ENCODE measurements around the gene NCOR1.
A peak's percentile ranks its signal among the peaks of the same experiment; 100 is the strongest.
"Not testable (repeated sequence)": the region's sequence is repeated elsewhere in the genome, so short reads cannot be mapped to it uniquely, and the experiment has no call there.

NCOR1 gene

DNA sequence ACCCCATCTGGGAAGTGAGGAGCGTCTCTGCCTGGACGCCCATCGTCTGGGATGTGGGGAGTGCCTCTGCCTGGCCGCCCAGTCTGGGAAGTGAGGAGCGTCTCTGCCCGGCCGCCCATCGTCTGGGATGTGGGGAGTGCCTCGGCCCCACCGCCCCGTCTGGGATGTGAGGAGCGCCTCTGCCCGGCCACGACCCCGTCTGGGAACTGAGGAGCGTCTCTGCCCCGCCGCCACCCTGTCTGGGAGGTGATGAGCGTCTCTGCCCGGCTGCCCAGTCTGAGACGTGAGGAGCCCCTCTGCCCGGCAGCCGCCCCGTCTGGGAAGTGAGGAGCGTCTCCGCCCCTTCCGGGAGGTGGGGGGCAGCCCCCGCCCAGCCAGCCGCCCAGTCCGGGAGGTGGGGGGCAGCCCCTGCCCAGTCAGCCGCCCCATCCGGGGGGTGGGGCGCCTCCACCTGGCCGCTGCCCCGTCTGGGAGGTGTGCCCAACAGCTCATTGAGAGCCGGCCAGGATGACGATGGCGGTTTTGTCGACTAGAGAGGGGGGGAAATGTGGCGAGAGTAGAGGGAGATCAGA is 69.9 kb downstream of the NCOR1 start:
- H3K27ac Mint-ChIP-seq; H3K9me3 Mint-ChIP-seq; H3K4me3 Mint-ChIP-seq; H3K4me1 Mint-ChIP-seq; DNase-seq (ENCODE audit: low spot score in 2 of 2); ATAC-seq: not testable (repeated sequence)
- H3K36me3 Mint-ChIP-seq = peaks cover 100% of the 10 kb centered on the region

DNA sequence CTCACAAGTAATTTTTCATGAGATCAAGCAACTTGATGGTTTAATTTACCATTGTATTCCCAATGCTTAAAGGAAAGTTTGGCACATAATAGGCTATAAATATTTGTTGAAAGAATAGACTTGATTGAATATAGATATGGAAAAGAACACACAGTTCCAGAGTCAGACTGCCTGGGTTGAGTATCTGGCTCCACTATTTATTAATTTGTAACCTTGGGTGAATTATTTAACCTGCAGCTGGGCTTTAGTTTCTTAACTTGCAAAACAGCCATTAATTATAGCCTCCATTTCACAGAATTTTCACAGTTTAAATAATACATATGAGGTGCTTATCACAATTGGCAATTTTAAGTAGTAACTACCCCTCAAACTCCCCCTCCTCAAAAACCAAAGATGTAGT is 73.6 kb downstream of the NCOR1 start:
- Mint-ChIP-seq H3K36me3 (peaks cover 97% of the 10 kb centered on the region), H3K9me3 (no peaks in the 10 kb centered on the region), H3K4me1 (no peaks in the 10 kb centered on the region), H3K4me3 (no peak overlapping the region), H3K27ac (no peak overlapping the region)
- no peak for DNase-seq (ENCODE audit: low spot score in 2 of 2)
- ATAC-seq = no peak

DNA sequence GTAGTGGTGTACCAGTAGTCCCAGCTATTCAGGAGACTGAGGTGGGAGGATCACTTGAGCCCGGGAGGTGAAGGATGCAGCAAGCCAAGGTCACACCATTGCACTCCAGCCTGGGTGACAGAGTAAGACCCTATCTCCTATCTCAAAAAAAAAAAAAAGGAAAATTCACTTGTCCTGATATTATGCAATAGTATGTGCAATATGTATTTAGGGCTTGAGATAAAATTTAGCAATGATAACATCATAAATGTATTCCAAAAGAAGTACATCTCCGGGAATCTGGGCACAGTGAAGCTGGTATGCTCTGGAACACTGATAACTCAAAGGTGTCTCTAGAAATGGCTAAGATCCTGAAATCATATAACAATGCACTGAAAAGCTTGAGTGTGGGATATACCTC is 74.5 kb downstream of the NCOR1 start:
- ATAC-seq (no peak), DNase-seq (ENCODE audit: low spot score in 2 of 2) (no peak)
- Mint-ChIP-seq H3K36me3 (peaks cover 97% of the 10 kb centered on the region), H3K4me3 (no peak overlapping the region), H3K27ac (no peak overlapping the region), H3K9me3 (no peaks in the 10 kb centered on the region), H3K4me1 (no peaks in the 10 kb centered on the region)

DNA sequence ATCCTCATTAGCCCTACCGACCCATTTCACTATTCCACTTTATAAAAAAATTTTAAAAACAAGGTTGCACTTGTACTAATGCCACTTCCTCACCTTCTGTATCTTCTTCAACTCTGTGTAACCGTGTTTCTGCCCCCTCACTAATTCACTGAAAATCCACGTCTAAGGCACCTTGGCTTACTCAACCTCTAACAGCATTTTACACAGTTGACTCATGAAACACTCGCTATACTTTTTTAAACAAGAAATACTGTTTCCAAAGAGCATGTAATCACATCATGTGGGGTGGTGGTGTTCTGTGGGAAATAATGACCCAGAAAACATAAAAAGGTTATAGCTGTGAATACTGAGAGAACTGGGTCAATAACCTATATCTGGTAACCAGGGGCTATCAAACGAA is 79.9 kb downstream of the NCOR1 start:
- no peak overlapping the region for H3K4me3 Mint-ChIP-seq
- no peaks in the 10 kb centered on the region for H3K4me1 Mint-ChIP-seq
- H3K27ac Mint-ChIP-seq = no peak overlapping the region
- no peak for DNase-seq (ENCODE audit: low spot score in 2 of 2)
- ATAC-seq = no peak
- no peaks in the 10 kb centered on the region for H3K9me3 Mint-ChIP-seq
- H3K36me3 Mint-ChIP-seq = peaks cover 95% of the 10 kb centered on the region

DNA sequence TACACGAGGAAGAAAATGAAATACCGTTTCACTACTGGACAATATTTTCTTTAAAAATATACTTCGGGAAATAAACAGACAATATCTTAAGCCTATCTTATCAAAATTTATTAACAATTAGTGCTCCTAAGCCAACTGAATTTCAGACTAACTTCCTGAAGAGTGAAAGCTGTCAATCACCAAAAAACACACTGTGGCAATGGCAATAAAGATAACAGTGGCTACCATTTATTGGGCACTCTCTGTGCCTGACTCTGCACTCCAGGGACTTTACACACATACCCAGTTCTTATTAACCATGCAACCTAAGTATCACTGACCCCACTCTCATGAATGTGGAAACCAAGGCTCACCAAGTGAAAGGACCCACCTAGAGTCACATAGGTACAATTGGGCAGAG is 83.7 kb downstream of the NCOR1 start:
- H3K27ac Mint-ChIP-seq = no peak overlapping the region
- peaks cover 75% of the 10 kb centered on the region for H3K36me3 Mint-ChIP-seq
- H3K4me1 Mint-ChIP-seq = no peaks in the 10 kb centered on the region

DNA sequence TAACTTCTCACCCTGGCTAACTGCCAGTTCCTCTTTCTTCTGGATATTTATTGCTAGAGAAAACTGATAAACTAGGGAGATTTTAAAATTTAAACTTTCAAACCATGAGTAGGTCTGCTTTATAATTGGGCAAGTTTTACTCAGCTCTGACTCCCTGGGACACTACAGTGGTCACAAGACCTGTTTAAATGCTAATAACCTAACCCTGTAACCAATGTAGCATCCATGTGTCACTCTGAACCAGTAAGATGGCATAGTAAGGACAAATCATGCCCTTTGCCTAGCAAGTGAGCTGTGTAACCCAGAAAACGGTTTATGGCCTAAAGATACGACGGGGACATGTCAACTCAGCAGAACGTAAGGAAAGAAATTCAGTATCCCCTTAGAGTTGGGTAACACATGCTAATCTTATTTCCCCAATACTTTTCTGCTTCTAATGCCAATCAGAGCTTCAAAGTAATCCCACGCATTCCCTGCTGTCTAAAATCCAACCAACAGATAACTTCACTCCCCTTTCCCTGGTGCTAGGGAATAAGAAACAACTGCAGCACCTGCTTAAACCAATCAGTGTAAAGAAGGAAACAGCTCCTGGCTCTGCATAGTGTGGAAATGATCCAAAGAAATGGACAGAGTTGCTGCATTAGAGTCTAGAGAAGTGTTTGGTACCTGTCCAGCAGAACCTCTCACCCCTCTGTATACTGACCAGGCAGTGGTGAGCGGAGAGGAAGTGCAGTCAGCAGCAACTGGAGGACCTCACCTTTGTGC is 85.7 kb downstream of the NCOR1 start:
- peaks cover 75% of the 10 kb centered on the region for H3K36me3 Mint-ChIP-seq
- DNase-seq (ENCODE audit: low spot score in 2 of 2) (no peak), ATAC-seq (no peak)
- H3K9me3 Mint-ChIP-seq = no peaks in the 10 kb centered on the region
- H3K4me3 Mint-ChIP-seq = no peak overlapping the region
- H3K27ac Mint-ChIP-seq = peak overlapping the region; percentile 1
- H3K4me1 Mint-ChIP-seq = no peaks in the 10 kb centered on the region

More for the DNA sequence above, 83.7 kb downstream of the NCOR1 start:
- Mint-ChIP-seq H3K9me3 (no peaks in the 10 kb centered on the region), H3K4me3 (no peak overlapping the region)
- no peak for DNase-seq (ENCODE audit: low spot score in 2 of 2)
- no peak for ATAC-seq

DNA sequence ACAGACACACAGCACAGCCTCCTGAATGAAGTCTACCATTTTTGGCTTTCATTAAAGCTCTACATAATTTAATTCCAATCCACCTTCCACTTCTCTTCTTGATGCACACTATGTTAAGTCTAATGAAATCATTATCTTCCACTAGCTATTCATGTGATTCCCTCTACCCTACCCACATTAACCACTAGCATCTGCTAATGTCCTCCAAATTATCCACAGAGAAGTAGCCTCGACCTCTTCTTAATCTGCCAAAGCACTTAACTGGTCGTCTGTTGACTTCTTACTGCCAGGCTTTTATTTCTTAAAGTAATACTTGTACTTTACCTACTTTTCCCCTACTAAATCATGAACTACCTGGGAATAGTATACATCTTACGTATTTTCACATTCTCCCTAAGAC is 91.8 kb downstream of the NCOR1 start:
- no peak overlapping the region for H3K4me3 Mint-ChIP-seq
- no peak for ATAC-seq
- H3K9me3 Mint-ChIP-seq = no peaks in the 10 kb centered on the region
- peaks cover 87% of the 10 kb centered on the region for H3K36me3 Mint-ChIP-seq
- H3K4me1 Mint-ChIP-seq = peaks cover 8% of the 10 kb centered on the region
- peak overlapping the region; percentile 5 for H3K27ac Mint-ChIP-seq
- no peak for DNase-seq (ENCODE audit: low spot score in 2 of 2)

DNA sequence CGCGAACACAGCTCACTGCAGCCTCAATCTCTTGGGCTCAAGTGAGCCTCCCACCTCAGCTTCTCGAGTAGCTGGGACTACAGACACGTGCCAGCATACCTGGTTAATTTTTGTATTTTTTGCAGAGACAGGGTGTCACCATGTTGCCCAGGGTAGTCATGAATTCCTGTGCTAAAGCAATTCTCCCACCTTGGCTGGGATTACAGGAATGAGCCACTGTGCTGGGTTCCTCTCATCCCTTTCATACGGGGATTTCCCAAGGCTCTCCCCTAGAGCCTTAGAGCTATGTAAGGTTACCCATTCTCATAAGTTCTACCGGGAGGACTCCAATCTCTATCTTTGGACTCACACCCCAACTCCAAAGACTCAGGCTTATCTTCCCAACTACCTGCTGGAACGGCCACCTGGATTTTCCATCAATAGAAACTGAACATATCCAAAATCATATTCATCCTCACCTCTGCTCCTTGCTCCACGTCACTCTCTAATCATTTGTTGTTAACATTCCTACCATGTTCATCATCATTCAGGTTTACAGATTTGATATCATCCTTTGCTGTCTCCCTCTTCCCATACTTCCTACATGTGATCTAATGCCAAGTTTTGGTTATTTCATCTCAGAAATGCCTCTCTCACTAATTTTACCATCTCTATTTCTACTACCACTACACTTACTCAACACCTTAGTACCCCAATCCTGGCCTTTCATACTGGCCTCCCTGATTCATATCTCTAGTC is 92.5 kb downstream of the NCOR1 start:
- H3K4me3 Mint-ChIP-seq = no peak overlapping the region
- peak overlapping the region; percentile 5 for H3K27ac Mint-ChIP-seq
- peaks cover 88% of the 10 kb centered on the region for H3K36me3 Mint-ChIP-seq
- no peak for ATAC-seq
- peaks cover 8% of the 10 kb centered on the region for H3K4me1 Mint-ChIP-seq
- no peaks in the 10 kb centered on the region for H3K9me3 Mint-ChIP-seq
- no peak for DNase-seq (ENCODE audit: low spot score in 2 of 2)

DNA sequence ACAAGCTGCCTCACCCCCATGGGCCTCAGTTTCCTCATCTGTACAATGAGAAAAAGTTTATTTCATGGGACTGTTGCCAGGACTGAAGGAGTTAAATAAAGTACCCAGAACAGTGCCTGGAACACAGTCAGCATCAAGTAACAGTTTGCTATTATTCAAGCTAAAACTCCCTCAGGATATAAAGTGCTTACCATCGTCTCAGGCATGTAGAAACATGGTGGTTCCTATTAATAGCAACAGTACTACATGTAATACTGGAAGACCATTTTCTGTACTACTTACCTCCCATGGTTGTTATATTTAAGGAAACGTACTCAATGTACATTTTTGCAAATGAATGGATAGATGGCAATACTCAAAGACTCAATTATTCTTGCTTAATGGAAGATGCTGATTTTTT is 93.4 kb downstream of the NCOR1 start:
- DNase-seq (ENCODE audit: low spot score in 2 of 2) (no peak), ATAC-seq (no peak)
- no peak overlapping the region for H3K27ac Mint-ChIP-seq
- H3K4me3 Mint-ChIP-seq = no peak overlapping the region
- H3K36me3 Mint-ChIP-seq = peaks cover 96% of the 10 kb centered on the region
- H3K9me3 Mint-ChIP-seq = no peaks in the 10 kb centered on the region
- peaks cover 8% of the 10 kb centered on the region for H3K4me1 Mint-ChIP-seq

DNA sequence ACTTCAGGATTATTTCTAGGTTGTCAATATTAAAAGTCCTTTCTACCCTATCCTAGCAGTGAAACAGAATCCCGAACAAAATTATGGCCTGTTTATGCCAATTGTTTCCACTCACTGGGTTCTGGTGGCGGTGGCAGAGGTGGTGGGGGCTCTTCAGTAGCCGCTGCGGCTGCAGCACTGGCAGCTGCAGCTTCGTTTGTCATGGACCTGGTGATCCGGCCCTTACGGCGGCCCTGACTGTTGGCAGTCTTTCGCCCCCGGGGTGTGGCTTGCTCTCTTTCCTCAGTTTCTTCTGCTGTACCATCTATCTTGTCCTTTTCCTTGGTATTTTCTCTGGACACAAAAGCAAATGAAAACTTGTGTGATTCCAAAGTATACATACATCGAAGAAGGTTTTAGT is 94.4 kb downstream of the NCOR1 start:
- no peak for ATAC-seq
- peaks cover 100% of the 10 kb centered on the region for H3K36me3 Mint-ChIP-seq
- peaks cover 8% of the 10 kb centered on the region for H3K4me1 Mint-ChIP-seq

DNA sequence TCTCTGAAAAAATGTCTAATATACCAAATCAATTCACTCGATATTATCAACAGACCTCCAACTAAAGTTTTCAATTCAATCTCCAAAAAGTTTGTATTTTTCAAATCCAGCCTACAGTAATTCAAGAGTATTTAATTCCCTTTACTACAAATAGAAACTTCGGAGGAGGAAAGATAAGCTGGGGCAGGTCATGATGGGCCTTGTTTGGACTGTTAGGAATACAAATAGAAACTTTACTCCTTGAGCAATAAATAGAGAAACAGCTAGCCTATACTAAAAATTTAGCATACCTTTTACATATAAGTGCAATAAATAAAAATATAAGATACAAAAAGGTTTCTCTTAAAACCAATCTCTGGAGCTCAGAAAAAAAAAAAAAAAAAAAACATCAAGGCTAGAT is 98.2 kb downstream of the NCOR1 start:
- ATAC-seq = no peak
- Mint-ChIP-seq H3K9me3 (peaks cover 3% of the 10 kb centered on the region), H3K36me3 (peaks cover 94% of the 10 kb centered on the region), H3K4me1 (no peaks in the 10 kb centered on the region), H3K4me3 (no peak overlapping the region), H3K27ac (no peak overlapping the region)
- DNase-seq (ENCODE audit: low spot score in 2 of 2) = no peak

More for the DNA sequence above, 94.4 kb downstream of the NCOR1 start:
- Mint-ChIP-seq H3K9me3 (no peaks in the 10 kb centered on the region), H3K4me3 (no peak overlapping the region), H3K27ac (no peak overlapping the region)
- no peak for DNase-seq (ENCODE audit: low spot score in 2 of 2)

DNA sequence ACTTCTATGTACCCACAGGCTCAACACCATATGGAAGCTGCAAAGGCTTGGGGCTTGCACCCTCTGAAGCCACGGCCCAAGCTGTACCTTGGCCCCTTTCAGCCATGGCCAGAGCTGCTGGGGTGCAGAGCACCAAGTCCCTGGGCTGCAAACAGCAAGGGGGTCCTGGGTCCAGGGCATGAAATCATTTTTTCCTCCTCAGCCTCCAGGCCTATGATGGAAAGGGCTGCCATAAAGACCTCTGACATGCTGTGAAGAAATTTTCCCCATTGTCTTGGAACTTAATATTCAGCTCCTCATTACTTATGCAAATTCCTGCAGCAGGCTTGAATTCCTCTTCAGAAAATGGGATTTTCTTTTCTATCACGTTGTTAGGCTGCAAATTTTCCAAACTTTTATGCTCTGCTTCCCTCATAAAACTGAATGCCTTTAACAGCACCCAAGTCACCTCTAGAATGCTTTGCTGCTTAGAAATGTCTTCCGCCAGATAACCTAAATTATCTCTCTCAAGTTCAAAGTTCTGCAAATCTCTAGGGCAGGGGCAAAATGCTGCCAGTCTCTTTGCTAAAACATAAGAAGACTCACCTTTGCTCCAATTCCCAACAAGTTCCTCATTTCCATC is 100.1 kb downstream of the NCOR1 start:
- not testable (repeated sequence) for H3K4me3 Mint-ChIP-seq; H3K9me3 Mint-ChIP-seq; H3K27ac Mint-ChIP-seq; DNase-seq (ENCODE audit: low spot score in 2 of 2); H3K4me1 Mint-ChIP-seq; ATAC-seq
- peaks cover 85% of the 10 kb centered on the region for H3K36me3 Mint-ChIP-seq

DNA sequence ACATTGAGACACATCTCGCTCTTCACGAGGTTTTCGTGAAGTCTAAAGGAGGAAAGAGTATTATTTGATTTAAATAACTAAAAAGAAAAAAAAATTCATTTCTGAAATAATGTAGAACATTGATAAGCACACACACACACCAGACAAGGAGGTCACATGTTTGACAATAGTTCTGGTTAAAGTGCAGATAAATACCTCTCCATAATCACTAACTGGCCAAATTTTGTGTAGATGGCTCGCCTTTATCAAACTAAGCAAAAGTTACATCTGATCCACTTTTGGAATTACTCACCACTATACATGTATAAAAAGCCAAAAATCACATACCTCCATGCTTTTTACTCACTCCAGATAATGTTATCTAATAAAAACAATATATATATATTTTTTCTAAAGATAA is 106.5 kb downstream of the NCOR1 start:
- Mint-ChIP-seq H3K36me3 (peaks cover 79% of the 10 kb centered on the region), H3K9me3 (no peaks in the 10 kb centered on the region), H3K4me1 (peaks cover 12% of the 10 kb centered on the region), H3K4me3 (no peak overlapping the region), H3K27ac (no peak overlapping the region)
- no peak for DNase-seq (ENCODE audit: low spot score in 2 of 2)
- no peak for ATAC-seq

DNA sequence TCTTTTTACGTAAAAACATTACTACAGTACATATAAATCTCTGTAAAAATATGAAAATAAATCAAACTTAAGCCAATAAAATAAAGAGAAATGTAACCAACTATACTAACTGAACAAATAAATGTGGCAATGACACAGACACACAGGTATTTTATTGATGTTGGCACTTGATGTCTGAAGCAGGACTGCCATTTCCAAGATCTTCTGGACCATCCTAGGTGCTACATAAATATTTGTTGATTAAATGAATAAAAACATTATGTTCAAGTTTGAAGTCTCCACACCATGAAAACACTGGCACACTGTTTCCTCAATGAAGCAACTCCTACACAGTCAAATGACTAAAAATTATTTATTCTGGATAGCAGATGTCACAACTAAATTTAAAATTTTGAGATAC is 106.9 kb downstream of the NCOR1 start:
- Mint-ChIP-seq H3K9me3 (no peaks in the 10 kb centered on the region), H3K36me3 (peaks cover 79% of the 10 kb centered on the region), H3K4me1 (peaks cover 12% of the 10 kb centered on the region), H3K27ac (no peak overlapping the region), H3K4me3 (no peak overlapping the region)
- ATAC-seq (no peak), DNase-seq (ENCODE audit: low spot score in 2 of 2) (no peak)

DNA sequence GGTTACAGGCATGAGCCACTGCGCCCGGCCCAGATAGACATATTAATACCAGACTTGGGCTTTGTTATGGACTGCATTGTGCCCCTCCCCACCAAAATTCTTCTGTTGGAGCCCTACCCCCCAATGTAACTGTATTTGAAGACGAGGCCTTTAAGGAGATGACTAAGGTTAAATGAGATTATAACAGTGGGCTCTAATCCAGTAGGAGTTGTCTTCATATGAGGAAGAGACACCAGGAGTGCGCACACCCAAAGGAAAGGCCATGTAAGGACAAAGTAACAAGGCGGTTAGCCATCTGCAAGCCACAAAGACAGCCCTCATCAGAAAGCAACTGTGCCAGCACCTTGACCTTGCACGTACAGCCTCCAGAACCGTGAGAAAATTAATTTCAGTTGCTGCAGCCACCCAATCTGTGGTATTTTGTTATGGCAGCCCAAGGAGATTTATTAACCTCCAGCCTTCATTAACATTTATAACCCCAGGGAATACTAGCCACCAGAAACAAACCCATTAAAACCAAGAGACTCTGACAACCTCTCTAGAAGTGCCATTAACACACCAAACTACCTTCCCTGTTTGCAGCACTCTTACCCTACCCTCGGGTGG is 108.1 kb downstream of the NCOR1 start:
- Mint-ChIP-seq H3K4me1 (peaks cover 12% of the 10 kb centered on the region), H3K4me3 (no peak overlapping the region), H3K9me3 (no peaks in the 10 kb centered on the region), H3K36me3 (peaks cover 79% of the 10 kb centered on the region), H3K27ac (no peak overlapping the region)
- ATAC-seq = no peak
- no peak for DNase-seq (ENCODE audit: low spot score in 2 of 2)

Data from stimulated activated effector memory CD8-positive, alpha-beta T cell treated with anti-CD3 and anti-CD28 coated beads, Interleukin-12 subunit alpha, Interleukin-12 subunit beta, amount 100 ng/mL, for 72 hours (primary cell).